Measurements from ENCODE around the gene NANOS3. TPM values are rescaled to one million over a fixed set of nuclear protein-coding genes. Genes with fewer than 3 reads are reported as not detected.

Gene NANOS3
- total and polyA plus RNA-seq, 9 of the 15 experiments (the other 6 are each of a cell fraction or from before 2014, with no cell fraction given), result not detected

GRCh38 chr19:13833330-13834243 lies 43.3 kb upstream of the NANOS3 start (continued):
- TF ChIP-seq ZBTB40 (IDR thresholded peaks at IDR 0.05) (no peak), ZBTB40 (CRISPR knock-in tag; IDR thresholded peaks at IDR 0.05) (no peak), RREB1 (CRISPR knock-in tag; IDR thresholded peaks at IDR 0.05) (no peak), NONO (IDR thresholded peaks at IDR 0.05; ENCODE audit: low read depth in 2 of 2, low read length in 1 of 2) (peak in 1 of 2 experiments; percentile 77; a peak in 1 of 4 replicates), TAF15 (IDR thresholded peaks at IDR 0.05; ENCODE audit: low read depth, low read length) (no peak), TSC22D4 (tag; IDR thresholded peaks at IDR 0.05) (no peak), U2AF1 (optimal IDR thresholded peaks at IDR 0.05; ENCODE audit: low read depth, low read length) (no peak), RAD21 (CRISPR knock-in tag; conservative IDR thresholded peaks at IDR 0.05 in 1 of 2, IDR thresholded peaks at IDR 0.05 in 1 of 2) (peak; percentile 40 to 65), ZNF24 (IDR thresholded peaks at IDR 0.05) (no peak), GATAD2B (IDR thresholded peaks at IDR 0.05; ENCODE audit: borderline replicate concordance) (no peak; the same call in 1 of the 2 replicates), SREBF2 (CRISPR knock-in tag; IDR thresholded peaks at IDR 0.05) (no peak)
